Ecto neural progenitor cell (in vitro differentiated cells): ENCODE results near the gene CSH2.
"Not testable (repeated sequence)": the region's sequence is repeated elsewhere in the genome, so short reads cannot be mapped to it uniquely, and the experiment has no call there.

Source experiments
- DNase-seq: peaks from one replicate; pipeline ENCODE4 v3.0.0-alpha.2; 2018; ENCODE audit warnings: low spot score

Gene CSH2

GRCh38 chr17:63873577-63873976 is at the start of gene CSH2:
Gene CSH2 (minus strand): TSS chr17:63873677. CDS start chr17:63873614, 63 bp downstream.
- DNase-seq: not testable (repeated sequence)

- not testable (repeated sequence) for DNase-seq
Measured at GRCh38 chr17:63922402-63922801, 48.9 kb upstream of the CSH2 start.

- not testable (repeated sequence) for DNase-seq
Measured at GRCh38 chr17:63920779-63921178, 47.3 kb upstream of the CSH2 start.

DNA sequence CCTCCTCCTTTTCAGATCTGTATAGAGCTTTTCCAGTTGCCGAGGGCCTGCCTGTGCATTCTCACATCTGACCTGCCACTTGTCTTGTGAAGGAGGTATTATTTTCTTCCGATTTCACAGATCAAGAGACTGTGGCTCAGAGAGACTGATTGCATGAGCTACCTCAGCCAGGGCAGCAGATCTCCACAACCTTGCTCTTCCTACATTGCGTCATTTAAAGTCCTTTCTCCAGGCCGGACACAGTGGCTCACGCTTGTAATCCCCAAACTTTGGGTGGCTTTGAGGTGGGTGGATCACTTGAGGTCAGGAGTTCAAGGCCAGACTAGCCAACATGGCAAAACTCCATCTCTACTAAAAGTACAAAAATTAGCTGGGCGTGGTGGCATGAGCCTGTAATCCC is 46.6 kb upstream of the CSH2 start:
- DNase-seq: not testable (repeated sequence)

- peak; percentile 82 for DNase-seq
Measured at GRCh38 chr17:63919311-63919723, 45.8 kb upstream of the CSH2 start.

- DNase-seq: not testable (repeated sequence)
Measured at GRCh38 chr17:63918789-63919305, 45.4 kb upstream of the CSH2 start, which contains the start of gene GH1. Gene GH1 (minus strand): TSS chr17:63918839. CDS start chr17:63918776, 63 bp downstream.

GRCh38 chr17:63918305-63918704 is 44.8 kb upstream of the CSH2 start:
- DNase-seq: no peak

GRCh38 chr17:63917646-63918045 is 44.2 kb upstream of the CSH2 start:
- DNase-seq: no peak

DNA sequence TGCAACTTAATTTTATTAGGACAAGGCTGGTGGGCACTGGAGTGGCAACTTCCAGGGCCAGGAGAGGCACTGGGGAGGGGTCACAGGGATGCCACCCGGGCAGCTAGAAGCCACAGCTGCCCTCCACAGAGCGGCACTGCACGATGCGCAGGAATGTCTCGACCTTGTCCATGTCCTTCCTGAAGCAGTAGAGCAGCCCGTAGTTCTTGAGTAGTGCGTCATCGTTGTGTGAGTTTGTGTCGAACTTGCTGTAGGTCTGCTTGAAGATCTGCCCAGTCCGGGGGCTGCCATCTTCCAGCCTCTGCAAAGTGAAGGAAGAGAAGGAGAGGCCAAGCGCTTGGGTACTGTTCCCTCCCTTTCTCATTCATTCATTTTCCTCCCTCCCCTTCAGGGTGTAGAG is 43.7 kb upstream of the CSH2 start:
- DNase-seq: not testable (repeated sequence)

DNA sequence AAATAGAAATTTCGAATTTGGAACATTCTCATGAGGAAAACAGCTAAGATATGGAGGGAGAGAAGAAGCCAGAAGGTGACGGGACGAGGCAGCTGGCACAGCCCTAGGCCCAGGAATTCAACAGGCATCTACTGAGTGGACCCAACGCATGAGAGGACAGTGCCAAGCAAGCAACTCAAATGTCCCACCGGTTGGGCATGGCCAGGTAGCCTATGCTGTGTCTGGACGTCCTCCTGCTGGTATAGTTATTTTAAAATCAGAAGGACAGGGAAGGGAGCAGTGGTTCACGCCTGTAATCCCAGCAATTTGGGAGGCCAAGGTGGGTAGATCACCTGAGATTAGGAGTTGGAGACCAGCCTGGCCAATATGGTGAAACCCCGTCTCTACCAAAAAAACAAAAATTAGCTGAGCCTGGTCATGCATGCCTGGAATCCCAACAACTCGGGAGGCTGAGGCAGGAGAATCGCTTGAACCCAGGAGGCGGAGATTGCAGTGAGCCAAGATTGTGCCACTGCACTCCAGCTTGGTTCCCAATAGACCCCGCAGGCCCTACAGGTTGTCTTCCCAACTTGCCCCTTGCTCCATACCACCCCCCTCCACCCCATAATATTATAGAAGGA is 43.2 kb upstream of the CSH2 start:
- DNase-seq: no peak

- not testable (repeated sequence) for DNase-seq
Measured at GRCh38 chr17:63915753-63916152, 42.3 kb upstream of the CSH2 start.

DNA sequence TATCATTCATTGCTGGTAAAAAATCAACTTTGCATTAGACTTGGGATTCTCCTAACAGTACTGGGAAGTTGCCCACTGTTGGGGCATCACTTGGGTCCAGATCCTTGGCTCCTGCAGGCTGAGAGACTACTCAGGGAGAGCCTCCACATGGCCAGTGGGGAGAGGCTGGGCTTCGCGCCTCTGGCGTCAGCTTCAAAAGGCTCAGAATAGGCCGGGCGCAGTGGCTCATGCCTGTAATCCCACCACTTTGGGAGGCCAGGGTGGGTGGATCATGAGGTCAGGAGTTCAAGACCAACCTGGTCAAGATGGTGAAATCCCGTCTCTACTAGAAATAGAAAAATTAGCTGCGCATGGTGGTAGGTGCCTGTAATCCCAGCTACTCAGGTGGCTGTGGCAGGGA is 41.0 kb upstream of the CSH2 start:
- no peak for DNase-seq

- DNase-seq: peak; percentile 84
Measured at GRCh38 chr17:63911657-63912100, 38.2 kb upstream of the CSH2 start.

DNA sequence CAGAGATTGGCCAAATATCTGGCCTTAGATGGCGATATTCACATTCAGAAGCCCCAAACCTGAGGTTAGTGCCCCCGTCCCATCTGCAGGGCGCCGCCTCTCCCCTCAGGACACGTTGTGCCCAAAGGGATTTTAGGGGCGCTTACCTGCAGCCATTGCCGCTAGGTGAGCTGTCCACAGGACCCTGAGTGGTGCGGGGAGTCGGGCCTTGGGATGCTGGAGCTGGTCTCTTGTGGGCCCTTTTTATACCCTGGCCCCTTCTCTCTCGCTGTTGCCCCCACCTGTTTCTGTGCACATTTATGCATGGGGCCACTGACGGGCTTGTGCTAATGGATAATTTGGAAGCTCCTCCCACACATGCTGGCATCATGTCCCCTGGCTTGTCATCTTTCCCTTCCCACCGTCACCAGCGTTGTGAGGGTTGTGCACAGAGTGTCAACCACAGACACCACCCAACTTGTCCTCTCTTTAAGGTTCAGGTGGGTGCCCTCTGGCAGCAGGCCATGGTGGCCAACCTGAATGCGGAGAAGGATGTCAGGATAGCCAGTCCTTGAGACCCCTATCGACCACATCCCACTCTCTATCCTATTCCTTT is 37.7 kb upstream of the CSH2 start, which contains the start of gene CSHL1:
Gene CSHL1, minus strand, starts transcription at position 218 of the 595 bp plus-strand sequence. Its CDS starts 62 bp downstream, at position 156.
- no peak for DNase-seq

DNA sequence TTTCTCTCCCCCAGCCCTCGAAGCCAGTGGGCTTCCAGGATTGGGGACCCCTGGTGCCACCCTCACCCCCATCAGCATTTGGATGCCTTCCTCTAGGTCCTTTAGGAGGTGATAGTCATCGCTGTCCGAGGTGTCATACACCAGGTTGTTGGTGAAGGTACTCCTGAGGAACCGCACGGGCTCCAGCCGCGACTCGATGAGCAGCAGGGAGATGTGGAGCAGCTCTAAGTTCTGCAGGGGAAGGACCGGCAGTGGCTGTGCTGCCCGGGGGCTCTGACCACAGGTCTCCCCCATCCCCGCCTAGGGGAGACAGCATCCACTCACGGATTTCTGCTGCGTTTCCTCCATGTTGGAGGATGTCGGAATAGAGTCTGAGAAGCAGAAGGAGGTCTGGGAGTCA is 36.6 kb upstream of the CSH2 start:
- no peak for DNase-seq

DNA sequence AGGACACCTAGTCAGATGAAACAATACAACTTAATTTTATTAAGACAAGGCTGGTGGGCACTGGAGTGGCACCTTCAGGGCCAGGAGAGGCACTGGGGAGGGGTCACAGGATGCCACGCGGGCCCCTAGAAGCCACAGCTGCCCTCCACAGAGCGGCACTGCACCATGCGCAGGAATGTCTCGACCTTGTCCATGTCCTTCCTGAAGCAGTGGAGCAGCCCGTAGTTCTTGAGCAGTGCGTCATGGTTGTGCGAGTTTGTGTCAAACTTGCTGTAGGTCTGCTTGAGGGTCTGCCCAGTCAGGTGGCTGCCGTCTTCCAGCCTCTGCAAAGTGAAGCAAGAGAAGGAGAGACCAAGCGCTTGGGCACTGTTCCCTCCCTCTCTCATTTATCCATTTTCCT is 36.1 kb upstream of the CSH2 start:
- not testable (repeated sequence) for DNase-seq

GRCh38 chr17:63907161-63907778 is 33.8 kb upstream of the CSH2 start:
- DNase-seq: not testable (repeated sequence)

DNA sequence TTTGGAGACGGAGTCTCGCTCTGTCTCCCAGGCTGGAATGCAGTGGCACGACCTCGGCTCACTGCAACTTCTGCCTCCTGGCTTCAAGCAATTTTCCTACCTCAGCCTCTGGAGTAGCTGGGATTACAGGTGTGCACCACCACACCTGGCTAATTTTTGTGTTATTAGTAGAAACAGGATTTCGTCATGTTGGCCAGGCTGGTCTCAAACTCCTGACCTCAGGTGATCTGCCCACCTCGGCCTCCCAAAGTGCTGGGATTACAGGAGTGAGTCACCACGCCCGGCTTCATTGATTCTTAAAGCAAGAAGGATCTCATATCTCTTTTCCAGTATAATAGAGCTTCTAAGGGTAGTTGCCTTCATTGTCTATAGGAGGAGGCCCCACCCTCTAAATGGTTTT is 31.3 kb upstream of the CSH2 start:
- DNase-seq: not testable (repeated sequence)

DNA sequence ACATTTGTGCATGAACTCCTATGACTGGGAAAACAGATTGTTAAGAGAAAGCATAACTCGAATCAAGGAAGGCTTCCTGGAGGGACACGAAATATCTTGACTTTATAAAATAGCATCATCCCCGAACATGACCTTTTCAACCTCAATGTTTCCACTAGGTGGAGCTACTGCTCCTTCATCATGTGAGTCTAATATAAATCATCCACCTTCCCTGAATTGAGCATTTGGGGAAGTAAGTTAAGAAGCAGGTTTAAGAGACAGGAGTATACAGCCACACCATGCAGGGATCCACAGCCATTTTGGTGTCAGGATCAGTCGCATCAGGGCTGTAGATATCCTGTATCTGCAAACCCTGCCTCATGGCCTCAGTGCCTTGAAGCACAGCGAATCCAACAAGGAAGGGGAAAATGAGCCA is 30.3 kb upstream of the CSH2 start:
- not testable (repeated sequence) for DNase-seq

DNA sequence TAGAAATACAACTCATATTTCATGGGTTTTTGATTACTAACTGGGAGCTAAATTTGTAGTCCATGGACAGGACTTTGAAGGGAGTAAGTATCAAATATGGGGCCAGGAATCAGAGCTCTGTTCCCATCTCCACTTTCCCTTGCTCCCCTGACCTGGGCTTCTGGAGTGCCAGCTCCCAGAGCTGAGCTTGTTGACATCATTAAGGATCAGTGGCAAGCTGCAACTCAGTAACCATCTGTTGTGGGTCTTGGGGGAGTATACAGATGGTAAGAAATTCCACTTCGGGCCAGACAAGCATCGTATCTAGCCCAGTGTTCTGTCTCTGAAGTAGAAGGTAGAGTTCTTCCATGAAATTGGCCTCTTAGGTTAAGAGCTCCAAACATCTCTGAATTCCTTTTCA is 28.5 kb upstream of the CSH2 start:
- DNase-seq: not testable (repeated sequence)

DNA sequence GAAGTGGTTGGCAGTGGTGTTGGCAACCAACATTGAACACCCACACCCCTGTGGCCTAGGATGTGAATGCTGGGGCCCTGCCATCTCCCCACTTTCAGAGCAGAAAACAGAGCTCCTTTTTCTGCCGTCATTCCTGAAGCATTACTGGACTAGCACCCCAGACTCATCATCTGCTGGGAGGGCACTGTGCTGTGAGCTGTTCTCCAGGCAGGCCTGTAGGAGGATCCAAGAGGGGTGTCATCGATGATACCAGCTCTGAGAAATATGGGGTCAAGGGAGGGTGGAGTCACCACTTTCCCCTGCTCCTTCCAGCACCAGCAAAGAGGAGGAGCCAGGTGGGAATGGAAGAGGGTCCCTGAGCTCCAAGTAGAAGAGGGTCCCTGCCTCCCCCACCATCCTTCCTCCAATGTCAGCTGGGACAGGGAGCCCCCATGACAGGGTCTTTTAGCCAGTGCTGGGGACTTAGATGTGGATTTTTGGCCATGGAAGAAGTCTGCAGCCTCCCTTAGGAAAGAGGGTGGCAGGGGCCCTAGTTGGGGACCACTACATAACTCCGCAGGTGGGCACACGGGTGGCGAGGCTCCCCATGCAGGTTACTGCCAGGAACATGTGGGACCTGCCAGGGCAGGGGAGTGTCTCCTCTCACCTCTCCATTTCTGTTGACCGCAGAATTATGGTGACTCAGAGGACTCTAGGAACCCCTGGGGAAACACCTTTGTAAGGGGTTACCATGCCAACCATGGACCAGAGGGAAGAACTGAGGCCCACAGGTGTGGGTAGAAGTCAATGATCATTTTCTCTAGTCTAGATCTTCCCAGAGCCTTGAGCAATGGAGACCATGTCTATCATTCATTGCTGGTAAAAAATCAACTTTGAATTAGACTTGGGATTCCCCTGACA is 25.7 kb upstream of the CSH2 start:
- not testable (repeated sequence) for DNase-seq
